ENCODE data around the gene SPATS2L. TPM values are rescaled to one million over a fixed set of nuclear protein-coding genes. Genes with fewer than 3 reads are reported as not detected.

Gene SPATS2L
- total and polyA plus RNA-seq, 2 of the 13 experiments (the other 11 are each of a cell fraction or from before 2014, with no cell fraction given), result 154 to 212 TPM

DNA sequence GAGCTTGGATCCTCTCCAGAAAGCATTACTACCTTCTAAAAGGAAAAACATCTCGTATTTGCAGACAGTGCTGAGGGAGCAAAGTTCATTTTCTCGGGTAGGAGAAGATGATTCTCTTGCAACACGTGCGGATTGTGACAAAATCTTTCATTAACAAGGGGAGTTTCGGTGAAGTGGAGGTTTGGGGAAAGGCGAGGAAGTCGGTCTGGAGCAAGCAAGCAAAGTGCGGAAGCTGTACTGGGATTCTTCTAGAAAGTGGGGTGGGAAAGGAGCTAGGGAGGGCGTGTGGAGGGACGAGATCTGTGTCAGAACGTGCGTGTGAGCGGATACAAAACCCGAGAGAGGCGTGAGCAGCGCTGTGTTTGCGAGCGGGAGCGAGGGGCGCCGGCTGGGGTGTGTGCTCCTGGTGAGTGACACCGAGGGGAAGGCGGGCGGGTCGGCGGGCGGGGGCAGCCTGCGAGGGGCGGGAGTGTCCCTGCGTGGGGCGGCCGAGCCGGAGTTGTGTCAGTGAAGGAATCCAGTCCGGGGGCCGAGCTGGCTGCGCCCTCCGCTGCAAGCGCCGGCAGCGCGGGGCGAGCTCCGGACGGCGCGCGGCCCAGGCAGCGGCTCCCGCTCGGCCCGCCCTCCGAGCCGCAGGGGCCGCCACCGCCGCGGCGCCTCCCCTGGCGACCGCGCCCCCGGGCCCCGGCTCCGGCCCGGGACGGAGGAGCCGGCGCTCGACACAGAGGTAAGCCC lies at the start of gene SPATS2L (continued):
- TF ChIP-seq, protein P1, sequence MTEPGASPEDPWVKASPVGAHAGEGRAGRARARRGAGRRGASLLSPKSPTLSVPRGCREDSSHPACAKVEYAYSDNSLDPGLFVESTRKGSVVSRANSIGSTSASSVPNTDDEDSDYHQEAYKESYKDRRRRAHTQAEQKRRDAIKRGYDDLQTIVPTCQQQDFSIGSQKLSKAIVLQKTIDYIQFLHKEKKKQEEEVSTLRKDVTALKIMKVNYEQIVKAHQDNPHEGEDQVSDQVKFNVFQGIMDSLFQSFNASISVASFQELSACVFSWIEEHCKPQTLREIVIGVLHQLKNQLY (CRISPR knock-in tag; IDR thresholded peaks at IDR 0.05), result peak; percentile 83; the same call in 1 of the 2 replicates
- TF ChIP-seq MATR3 (CRISPR knock-in tag; IDR thresholded peaks at IDR 0.05) (no peak), FOXO1 (CRISPR knock-in tag; IDR thresholded peaks at IDR 0.05) (no peak), MBNL3 (CRISPR knock-in tag; conservative IDR thresholded peaks at IDR 0.05) (no peak), NFYB (CRISPR knock-in tag; IDR thresholded peaks at IDR 0.05) (no peak), POGZ (CRISPR knock-in tag; IDR thresholded peaks at IDR 0.05) (peak; percentile 73), REL (CRISPR knock-in tag; conservative IDR thresholded peaks at IDR 0.05) (no peak), MTF2 (CRISPR knock-in tag; IDR thresholded peaks at IDR 0.05; ENCODE audit: borderline replicate concordance) (no peak; the same call in 1 of the 2 replicates), MZF1 (CRISPR knock-in tag; IDR thresholded peaks at IDR 0.05; ENCODE audit: borderline replicate concordance) (no peak), ATF1 (CRISPR knock-in tag; IDR thresholded peaks at IDR 0.05) (no peak), HNRNPL (IDR thresholded peaks at IDR 0.05; ENCODE audit: low read depth, low read length) (no peak), ZNF546 (CRISPR knock-in tag; conservative IDR thresholded peaks at IDR 0.05) (peak; percentile 80; the same call in 1 of the 2 replicates)
- TF ChIP-seq, protein P2, sequence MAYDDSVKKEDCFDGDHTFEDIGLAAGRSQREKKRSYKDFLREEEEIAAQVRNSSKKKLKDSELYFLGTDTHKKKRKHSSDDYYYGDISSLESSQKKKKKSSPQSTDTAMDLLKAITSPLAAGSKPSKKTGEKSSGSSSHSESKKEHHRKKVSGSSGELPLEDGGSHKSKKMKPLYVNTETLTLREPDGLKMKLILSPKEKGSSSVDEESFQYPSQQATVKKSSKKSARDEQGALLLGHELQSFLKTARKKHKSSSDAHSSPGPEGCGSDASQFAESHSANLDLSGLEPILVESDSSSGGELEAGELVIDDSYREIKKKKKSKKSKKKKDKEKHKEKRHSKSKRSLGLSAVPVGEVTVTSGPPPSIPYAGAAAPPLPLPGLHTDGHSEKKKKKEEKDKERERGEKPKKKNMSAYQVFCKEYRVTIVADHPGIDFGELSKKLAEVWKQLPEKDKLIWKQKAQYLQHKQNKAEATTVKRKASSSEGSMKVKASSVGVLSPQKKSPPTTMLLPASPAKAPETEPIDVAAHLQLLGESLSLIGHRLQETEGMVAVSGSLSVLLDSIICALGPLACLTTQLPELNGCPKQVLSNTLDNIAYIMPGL (CRISPR knock-in tag; IDR thresholded peaks at IDR 0.05; ENCODE audit: borderline replicate concordance in 1 of 2, low read depth in 1 of 2), result peak; percentile 70 to 79; a peak in 3 of 4 replicates
- TF ChIP-seq, protein P3, sequence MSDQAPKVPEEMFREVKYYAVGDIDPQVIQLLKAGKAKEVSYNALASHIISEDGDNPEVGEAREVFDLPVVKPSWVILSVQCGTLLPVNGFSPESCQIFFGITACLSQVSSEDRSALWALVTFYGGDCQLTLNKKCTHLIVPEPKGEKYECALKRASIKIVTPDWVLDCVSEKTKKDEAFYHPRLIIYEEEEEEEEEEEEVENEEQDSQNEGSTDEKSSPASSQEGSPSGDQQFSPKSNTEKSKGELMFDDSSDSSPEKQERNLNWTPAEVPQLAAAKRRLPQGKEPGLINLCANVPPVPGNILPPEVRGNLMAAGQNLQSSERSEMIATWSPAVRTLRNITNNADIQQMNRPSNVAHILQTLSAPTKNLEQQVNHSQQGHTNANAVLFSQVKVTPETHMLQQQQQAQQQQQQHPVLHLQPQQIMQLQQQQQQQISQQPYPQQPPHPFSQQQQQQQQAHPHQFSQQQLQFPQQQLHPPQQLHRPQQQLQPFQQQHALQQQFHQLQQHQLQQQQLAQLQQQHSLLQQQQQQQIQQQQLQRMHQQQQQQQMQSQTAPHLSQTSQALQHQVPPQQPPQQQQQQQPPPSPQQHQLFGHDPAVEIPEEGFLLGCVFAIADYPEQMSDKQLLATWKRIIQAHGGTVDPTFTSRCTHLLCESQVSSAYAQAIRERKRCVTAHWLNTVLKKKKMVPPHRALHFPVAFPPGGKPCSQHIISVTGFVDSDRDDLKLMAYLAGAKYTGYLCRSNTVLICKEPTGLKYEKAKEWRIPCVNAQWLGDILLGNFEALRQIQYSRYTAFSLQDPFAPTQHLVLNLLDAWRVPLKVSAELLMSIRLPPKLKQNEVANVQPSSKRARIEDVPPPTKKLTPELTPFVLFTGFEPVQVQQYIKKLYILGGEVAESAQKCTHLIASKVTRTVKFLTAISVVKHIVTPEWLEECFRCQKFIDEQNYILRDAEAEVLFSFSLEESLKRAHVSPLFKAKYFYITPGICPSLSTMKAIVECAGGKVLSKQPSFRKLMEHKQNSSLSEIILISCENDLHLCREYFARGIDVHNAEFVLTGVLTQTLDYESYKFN (CRISPR knock-in tag; conservative IDR thresholded peaks at IDR 0.05), result peak; percentile 84
- TF ChIP-seq, protein P4, sequence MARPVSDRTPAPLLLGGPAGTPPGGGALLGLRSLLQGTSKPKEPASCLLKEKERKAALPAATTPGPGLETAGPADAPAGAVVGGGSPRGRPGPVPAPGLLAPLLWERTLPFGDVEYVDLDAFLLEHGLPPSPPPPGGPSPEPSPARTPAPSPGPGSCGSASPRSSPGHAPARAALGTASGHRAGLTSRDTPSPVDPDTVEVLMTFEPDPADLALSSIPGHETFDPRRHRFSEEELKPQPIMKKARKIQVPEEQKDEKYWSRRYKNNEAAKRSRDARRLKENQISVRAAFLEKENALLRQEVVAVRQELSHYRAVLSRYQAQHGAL (CRISPR knock-in tag; IDR thresholded peaks at IDR 0.05; ENCODE audit: not compliant biosample characterization), result no peak
- TF ChIP-seq, protein P5, sequence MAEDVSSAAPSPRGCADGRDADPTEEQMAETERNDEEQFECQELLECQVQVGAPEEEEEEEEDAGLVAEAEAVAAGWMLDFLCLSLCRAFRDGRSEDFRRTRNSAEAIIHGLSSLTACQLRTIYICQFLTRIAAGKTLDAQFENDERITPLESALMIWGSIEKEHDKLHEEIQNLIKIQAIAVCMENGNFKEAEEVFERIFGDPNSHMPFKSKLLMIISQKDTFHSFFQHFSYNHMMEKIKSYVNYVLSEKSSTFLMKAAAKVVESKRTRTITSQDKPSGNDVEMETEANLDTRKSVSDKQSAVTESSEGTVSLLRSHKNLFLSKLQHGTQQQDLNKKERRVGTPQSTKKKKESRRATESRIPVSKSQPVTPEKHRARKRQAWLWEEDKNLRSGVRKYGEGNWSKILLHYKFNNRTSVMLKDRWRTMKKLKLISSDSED (CRISPR knock-in tag; IDR thresholded peaks at IDR 0.05), result no peak
- TF ChIP-seq, protein P6, sequence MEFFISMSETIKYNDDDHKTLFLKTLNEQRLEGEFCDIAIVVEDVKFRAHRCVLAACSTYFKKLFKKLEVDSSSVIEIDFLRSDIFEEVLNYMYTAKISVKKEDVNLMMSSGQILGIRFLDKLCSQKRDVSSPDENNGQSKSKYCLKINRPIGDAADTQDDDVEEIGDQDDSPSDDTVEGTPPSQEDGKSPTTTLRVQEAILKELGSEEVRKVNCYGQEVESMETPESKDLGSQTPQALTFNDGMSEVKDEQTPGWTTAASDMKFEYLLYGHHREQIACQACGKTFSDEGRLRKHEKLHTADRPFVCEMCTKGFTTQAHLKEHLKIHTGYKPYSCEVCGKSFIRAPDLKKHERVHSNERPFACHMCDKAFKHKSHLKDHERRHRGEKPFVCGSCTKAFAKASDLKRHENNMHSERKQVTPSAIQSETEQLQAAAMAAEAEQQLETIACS (CRISPR knock-in tag; IDR thresholded peaks at IDR 0.05), result no peak
- TF ChIP-seq, protein P7, sequence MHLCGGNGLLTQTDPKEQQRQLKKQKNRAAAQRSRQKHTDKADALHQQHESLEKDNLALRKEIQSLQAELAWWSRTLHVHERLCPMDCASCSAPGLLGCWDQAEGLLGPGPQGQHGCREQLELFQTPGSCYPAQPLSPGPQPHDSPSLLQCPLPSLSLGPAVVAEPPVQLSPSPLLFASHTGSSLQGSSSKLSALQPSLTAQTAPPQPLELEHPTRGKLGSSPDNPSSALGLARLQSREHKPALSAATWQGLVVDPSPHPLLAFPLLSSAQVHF (CRISPR knock-in tag; IDR thresholded peaks at IDR 0.05), result 0 out of 2 replicates have a peak, but pooled peaks have one; percentile 52
